DOHH2 (cell line): ENCODE results near the gene AKAIN1.

Experiments used
- H3F3A ChIP-seq: fragments of 200-600 bp; sonication (generic), shearing (Covaris generic); 2 replicates; pipeline ENCODE4 v1.6.0; 2016; ENCODE audit warnings: antibody characterized with exemption, mild to moderate bottlenecking; ENCODE audit not compliant: control insufficient read depth, insufficient read depth
- H3K27ac ChIP-seq: fragments of 200-600 bp; sonication (generic); 2 replicates; pipeline ENCODE4 v1.5.1; 2014; ENCODE audit warnings: low read depth, mild to moderate bottlenecking, low read length, moderate library complexity
- H3K27me3 ChIP-seq: fragments of 200-600 bp; sonication (generic); 2 replicates; pipeline ENCODE4 v1.6.1; 2014; ENCODE audit warnings: mild to moderate bottlenecking, low read length, mixed read lengths; ENCODE audit not compliant: control insufficient read depth
- H3K36me3 ChIP-seq: fragments of 200-600 bp; sonication (generic); 2 replicates; pipeline ENCODE4 v1.6.1; 2014; ENCODE audit warnings: mild to moderate bottlenecking, low read length, moderate library complexity, mixed read lengths; ENCODE audit not compliant: control insufficient read depth
- H3K4me1 ChIP-seq: fragments of 200-600 bp; sonication (generic); 2 replicates; pipeline ENCODE4 v1.6.1; 2014; ENCODE audit warnings: mild to moderate bottlenecking, low read length, mixed read lengths; ENCODE audit not compliant: control insufficient read depth
- H3K4me2 ChIP-seq: fragments of 200-600 bp; sonication (generic); 2 replicates; pipeline ENCODE4 v1.6.0; 2014; ENCODE audit warnings: mild to moderate bottlenecking, low read length, moderate library complexity
- H3K4me3 ChIP-seq: fragments of 200-600 bp; sonication (generic); 2 replicates; pipeline ENCODE4 v1.5.1; 2014; ENCODE audit warnings: mild to moderate bottlenecking, low read length, mixed read lengths
- H3K79me2 ChIP-seq: fragments of 200-600 bp; sonication (generic); 2 replicates; pipeline ENCODE4 v1.6.1; 2014; ENCODE audit warnings: mild to moderate bottlenecking, low read length, mixed read lengths; ENCODE audit not compliant: control insufficient read depth
- H3K9me2 ChIP-seq: fragments of 200-600 bp; sonication (generic); replicated peaks from 2 replicates; pipeline ENCODE4 v1.6.1; 2014; ENCODE audit warnings: mild to moderate bottlenecking, low read length, mixed read lengths; ENCODE audit not compliant: control insufficient read depth
- H3K9me3 ChIP-seq: fragments of 200-600 bp; sonication (generic); 2 replicates; pipeline ENCODE4 v1.6.1; 2014; ENCODE audit warnings: antibody characterized with exemption, low read length, mixed read lengths; ENCODE audit not compliant: control insufficient read depth, insufficient read depth
- H4K20me1 ChIP-seq: fragments of 200-600 bp; sonication (generic); 2 replicates; pipeline ENCODE4 v1.6.0; 2014; ENCODE audit warnings: low read depth, mild to moderate bottlenecking, antibody characterized with exemption, low read length, moderate library complexity; ENCODE audit not compliant: control insufficient read depth, insufficient read depth
- CTCF ChIP-seq: fragments of 200-600 bp; sonication (generic); IDR thresholded peaks from one replicate; pipeline ENCODE4 v1.5.1; 2014; ENCODE audit warnings: antibody characterized with exemption, mild to moderate bottlenecking, low read depth, low read length; ENCODE audit not compliant: poor library complexity, severe bottlenecking
- EZH2phosphoT487 ChIP-seq: fragments of 200-600 bp; sonication (generic); IDR thresholded peaks from 2 replicates; pipeline ENCODE4 v1.6.1; 2017; ENCODE audit warnings: borderline replicate concordance, mild to moderate bottlenecking, antibody characterized with exemption, low read length, moderate library complexity, mixed read lengths

The AKAIN1 gene

GRCh38 chr18:5146093-5146492, 51.0 kb downstream of the AKAIN1 start:
- Histone ChIP-seq H3F3A (no peaks in the 10 kb centered on the region), H3K27ac (no peak overlapping the region), H3K79me2 (no peaks in the 10 kb centered on the region), H3K4me1 (no peaks in the 10 kb centered on the region), H3K4me3 (no peak overlapping the region), H3K36me3 (no peaks in the 10 kb centered on the region), H3K9me3 (no peaks in the 10 kb centered on the region), H3K4me2 (no peak overlapping the region), H4K20me1 (no peaks in the 10 kb centered on the region), H3K9me2 (no peaks in the 10 kb centered on the region), H3K27me3 (no peaks in the 10 kb centered on the region)
- TF ChIP-seq EZH2phosphoT487: no peak
- TF ChIP-seq CTCF: no peak

GRCh38 chr18:5145168-5145825, 51.8 kb downstream of the AKAIN1 start:
- H3K4me2 ChIP-seq: no peak overlapping the region
- no peaks in the 10 kb centered on the region for H3K9me2 ChIP-seq
- no peaks in the 10 kb centered on the region for H4K20me1 ChIP-seq
- H3K36me3 ChIP-seq: no peaks in the 10 kb centered on the region
- H3K9me3 ChIP-seq: no peaks in the 10 kb centered on the region
- H3K4me1 ChIP-seq: no peaks in the 10 kb centered on the region
- H3K79me2 ChIP-seq: no peaks in the 10 kb centered on the region
- no peaks in the 10 kb centered on the region for H3F3A ChIP-seq
- TF ChIP-seq EZH2phosphoT487 (no peak), CTCF (no peak)
- no peak overlapping the region for H3K27ac ChIP-seq
- no peaks in the 10 kb centered on the region for H3K27me3 ChIP-seq
- H3K4me3 ChIP-seq: no peak overlapping the region

- Histone ChIP-seq H3F3A (no peaks in the 10 kb centered on the region), H3K9me3 (no peaks in the 10 kb centered on the region), H3K9me2 (no peaks in the 10 kb centered on the region), H3K27ac (no peak overlapping the region), H3K36me3 (no peaks in the 10 kb centered on the region), H3K4me1 (no peaks in the 10 kb centered on the region), H3K4me2 (no peak overlapping the region), H4K20me1 (no peaks in the 10 kb centered on the region), H3K27me3 (no peaks in the 10 kb centered on the region), H3K79me2 (no peaks in the 10 kb centered on the region), H3K4me3 (no peak overlapping the region)
- TF ChIP-seq EZH2phosphoT487 (no peak), CTCF (no peak)
Measured at GRCh38 chr18:5144629-5145028, 52.4 kb downstream of the AKAIN1 start.
